ENCODE data around the gene RAPGEF1. TPM values are rescaled to one million over a fixed set of nuclear protein-coding genes. Genes with fewer than 3 reads are reported as not detected.

The RAPGEF1 gene
- total and polyA plus RNA-seq, 3 donors from 2014 or later: 36.1 to 56.9 (median 55.8) TPM

GRCh38 chr9:131539223-131539923, 200.5 kb downstream of the RAPGEF1 start:
- no peak for TF ChIP-seq POLR2A (IDR thresholded peaks at IDR 0.05)
- TF ChIP-seq, protein P1, sequence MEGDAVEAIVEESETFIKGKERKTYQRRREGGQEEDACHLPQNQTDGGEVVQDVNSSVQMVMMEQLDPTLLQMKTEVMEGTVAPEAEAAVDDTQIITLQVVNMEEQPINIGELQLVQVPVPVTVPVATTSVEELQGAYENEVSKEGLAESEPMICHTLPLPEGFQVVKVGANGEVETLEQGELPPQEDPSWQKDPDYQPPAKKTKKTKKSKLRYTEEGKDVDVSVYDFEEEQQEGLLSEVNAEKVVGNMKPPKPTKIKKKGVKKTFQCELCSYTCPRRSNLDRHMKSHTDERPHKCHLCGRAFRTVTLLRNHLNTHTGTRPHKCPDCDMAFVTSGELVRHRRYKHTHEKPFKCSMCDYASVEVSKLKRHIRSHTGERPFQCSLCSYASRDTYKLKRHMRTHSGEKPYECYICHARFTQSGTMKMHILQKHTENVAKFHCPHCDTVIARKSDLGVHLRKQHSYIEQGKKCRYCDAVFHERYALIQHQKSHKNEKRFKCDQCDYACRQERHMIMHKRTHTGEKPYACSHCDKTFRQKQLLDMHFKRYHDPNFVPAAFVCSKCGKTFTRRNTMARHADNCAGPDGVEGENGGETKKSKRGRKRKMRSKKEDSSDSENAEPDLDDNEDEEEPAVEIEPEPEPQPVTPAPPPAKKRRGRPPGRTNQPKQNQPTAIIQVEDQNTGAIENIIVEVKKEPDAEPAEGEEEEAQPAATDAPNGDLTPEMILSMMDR (IDR thresholded peaks at IDR 0.05): no peak
- WGBS, 2 donors: 90 to 94% methylated on average over 7 of the region's 7 CpGs
- no peak overlapping the region for H3K27ac ChIP-seq
- H3K4me3 ChIP-seq: no peak overlapping the region
- intact Hi-C loops (cut with DNase I; ENCODE audit: low total_unique reads): no loop called here
- DNase-seq: no peak
- no peaks in the 10 kb centered on the region for H3K9me3 ChIP-seq
- H3K27me3 ChIP-seq: no peaks in the 10 kb centered on the region
- no peaks in the 10 kb centered on the region for H3K4me1 ChIP-seq
- H3K36me3 ChIP-seq (ENCODE audit: low read depth, missing control alignments): no peaks in the 10 kb centered on the region

DNA sequence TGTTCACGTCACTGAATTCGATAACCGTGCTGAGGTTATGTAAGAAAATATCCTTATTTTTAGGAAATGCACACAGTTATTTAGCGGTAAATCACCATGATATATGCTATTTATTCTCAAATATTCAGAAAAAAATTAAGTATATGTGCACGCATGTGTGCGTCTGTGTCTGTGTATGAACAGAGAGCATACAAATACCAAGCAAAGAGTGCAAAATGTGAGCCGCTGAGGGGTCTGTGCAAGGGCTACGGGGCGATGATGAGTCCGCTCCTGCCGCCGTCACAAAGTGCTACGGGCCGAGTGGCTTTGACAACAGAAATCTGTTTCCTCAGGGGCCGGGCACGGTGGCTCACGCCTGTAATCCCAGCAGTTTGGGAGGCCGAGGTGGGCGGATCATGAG, 201.9 kb downstream of the RAPGEF1 start:
- H3K36me3 ChIP-seq (ENCODE audit: low read depth, missing control alignments): no peaks in the 10 kb centered on the region
- H3K4me3 ChIP-seq: no peak overlapping the region
- no peak for DNase-seq
- intact Hi-C loops (cut with DNase I; ENCODE audit: low total_unique reads): no loop called here
- no peaks in the 10 kb centered on the region for H3K4me1 ChIP-seq
- no peak for TF ChIP-seq POLR2A (IDR thresholded peaks at IDR 0.05)
- TF ChIP-seq, protein P1 (IDR thresholded peaks at IDR 0.05): no peak
- 92 to 94% methylated on average over 19 of the region's 19 CpGs for WGBS, 2 donors
- H3K9me3 ChIP-seq: no peaks in the 10 kb centered on the region
- H3K27ac ChIP-seq: no peak overlapping the region
- no peaks in the 10 kb centered on the region for H3K27me3 ChIP-seq

GRCh38 chr9:131534721-131535237, 205.1 kb downstream of the RAPGEF1 start:
- intact Hi-C loops (cut with DNase I; ENCODE audit: low total_unique reads): no loop called here
- no peaks in the 10 kb centered on the region for H3K27me3 ChIP-seq
- H3K36me3 ChIP-seq (ENCODE audit: low read depth, missing control alignments): no peaks in the 10 kb centered on the region
- H3K9me3 ChIP-seq: no peaks in the 10 kb centered on the region
- DNase-seq: no peak
- WGBS, 2 donors: 69 to 76% methylated on average over 8 of the region's 8 CpGs
- TF ChIP-seq, protein P1 (IDR thresholded peaks at IDR 0.05): no peak
- TF ChIP-seq POLR2A (IDR thresholded peaks at IDR 0.05): no peak
- no peak overlapping the region for H3K27ac ChIP-seq
- H3K4me3 ChIP-seq: no peak overlapping the region
- peaks cover 7% of the 10 kb centered on the region for H3K4me1 ChIP-seq

GRCh38 chr9:131530920-131531832, 208.7 kb downstream of the RAPGEF1 start, which contains the start of gene UCK1:
TSS of gene UCK1 (minus strand) at chr9:131531263. CDS start at chr9:131531174, 89 bp downstream.
- peaks cover 8% of the 10 kb centered on the region for H3K4me1 ChIP-seq
- H3K36me3 ChIP-seq (ENCODE audit: low read depth, missing control alignments): no peaks in the 10 kb centered on the region
- 0 to 14% methylated on average over 7 to 23 of the region's 103 CpGs for WGBS, 2 donors
- peak; percentile 80 for DNase-seq
- no peaks in the 10 kb centered on the region for H3K27me3 ChIP-seq
- intact Hi-C loops (cut with DNase I; ENCODE audit: low total_unique reads): no loop called here
- H3K4me3 ChIP-seq: peak within 1 kb of the TSS; percentile 85 to 91
- peak within 1 kb of the TSS; percentile 36 to 47 for H3K27ac ChIP-seq
- no peaks in the 10 kb centered on the region for H3K9me3 ChIP-seq
- TF ChIP-seq POLR2A (IDR thresholded peaks at IDR 0.05): no peak
- TF ChIP-seq, protein P1 (IDR thresholded peaks at IDR 0.05): peak in 1 of 3 experiments; percentile 15

Measured in testis (tissue), 3 donors.